Spleen (tissue), 11 donors: ENCODE results near the gene ELF4. TPM values are rescaled to one million over a fixed set of nuclear protein-coding genes. Genes with fewer than 3 reads are reported as not detected.

Source experiments
- DNase-seq: peaks from one replicate; pipeline ENCODE4 v3.0.0-alpha.2; 2020
- H3K27ac ChIP-seq, 8 donors: fragments of 200-600 bp; sonication (generic) in 7 of 8; 1 replicate in 4 of 8; 2 replicates in 4 of 8; pipeline versions ENCODE4 v1.5.0 to v1.8.0; 2016 to 2021; ENCODE audit warnings: inconsistent platforms in 4 of 8, mild to moderate bottlenecking in 4 of 8, moderate library complexity in 1 of 8
- H3K27me3 ChIP-seq, 7 donors: fragments of 200-600 bp; sonication (generic) in 6 of 7; replicated peaks in 1 of 7; 1 replicate in 4 of 7; 2 replicates in 3 of 7; pipeline versions ENCODE4 v1.5.0 to v1.8.0; 2016 to 2021; ENCODE audit warnings: inconsistent platforms in 3 of 7, mild to moderate bottlenecking in 1 of 7
- H3K36me3 ChIP-seq, 6 donors: fragments of 200-600 bp; sonication (generic) in 5 of 6; 1 replicate in 4 of 6; 2 replicates in 2 of 6; pipeline versions ENCODE4 v1.5.0 to v1.8.0; 2016 to 2021; ENCODE audit warnings: inconsistent platforms in 2 of 6
- H3K4me1 ChIP-seq, 6 donors: fragments of 200-600 bp; sonication (generic) in 5 of 6; 1 replicate in 3 of 6; 2 replicates in 3 of 6; pipeline versions ENCODE4 v1.5.0 to v1.8.0; 2016 to 2021; ENCODE audit warnings: inconsistent platforms in 3 of 6
- H3K4me3 ChIP-seq, 8 donors: fragments of 200-600 bp; sonication (generic) in 7 of 8; 1 replicate in 4 of 8; 2 replicates in 4 of 8; pipeline versions ENCODE4 v1.5.0 to v1.8.0; 2016 to 2021; ENCODE audit warnings: inconsistent platforms in 4 of 8, mild to moderate bottlenecking in 4 of 8, moderate library complexity in 2 of 8
- H3K9me3 ChIP-seq, 8 donors: fragments of 200-600 bp; sonication (generic) in 7 of 8; 1 replicate in 4 of 8; 2 replicates in 4 of 8; pipeline versions ENCODE4 v1.5.0 to v1.8.0; 2016 to 2021; ENCODE audit warnings: inconsistent platforms in 4 of 8
- CTCF ChIP-seq, 11 experiments: fragments of 200-600 bp in 7 of 11; fragments of 450-650 bp in 4 of 11; sonication (generic) in 4 of 11; IDR thresholded peaks in 8 of 11; conservative IDR thresholded peaks in 3 of 11; 1 replicate in 7 of 11; 2 replicates in 4 of 11; pipeline versions ENCODE4 v1.4.0 to v1.8.0; 2016 to 2021; ENCODE audit warnings: antibody characterized with exemption in 11 of 11, inconsistent platforms in 4 of 11, mild to moderate bottlenecking in 1 of 11
- POLR2AphosphoS5 ChIP-seq, 3 donors: sonication (generic); formaldehyde crosslinking; IDR thresholded peaks; one replicate each; pipeline ENCODE4 v1.5.1; 2017; ENCODE audit warnings: antibody characterized with exemption in 3 of 3
- WGBS, 5 donors: extraction: QIAGEN DNeasy Blood & Tissue Kit in 3 of 5; methylation state at CpG; one replicate each; pipeline versions ENCODE4 v1.1.5 to v1.1.7; 2013 to 2018; 5-methylcytosine and 5-hydroxymethylcytosine counted together
- intact Hi-C: fragments of 100-400 bp; cut with DNase I; formaldehyde crosslinking; loops from one replicate; pipeline ENCODE4 v1.15.0; 2023; ENCODE audit warnings: low total_unique reads
- polyA plus RNA-seq, 3 donors: library from polyadenylated mRNA; stranded (reverse); fragments of 200-250 nt; gene quantifications; one replicate each; pipeline ENCODE4 v1.2.1, GENCODE V29; 2013
- total RNA-seq, 7 donors: library from RNA; depleted of rRNA in 3 of 7; stranded (reverse); fragments of >200 nt in 3 of 7; fragmentation: NEBNext Ultra II Directional in 4 of 7; extraction: Animal tissue kit (Norgen Biotek cat#: 25700) in 4 of 7; gene quantifications; one replicate each; pipeline versions ENCODE4 v1.1.0 to v1.2.1, GENCODE V29; 2016 to 2021
- donor health status: healthy with polysubstance abuse.
- donor health status: DM: no; HTN: no; CAD: no; lungs with moderate emphysema.
- donor health status: DM: no; HTN: no; CAD: no.
- donor health status: Bipolar disorder and iron deficiency.
- donor health status: healthy.
- donor health status: DM: no; HTN: no; CAD: no.
- donor health status: DM: yes; HTN: yes; CAD: no.

ELF4 gene
- total and polyA plus RNA-seq, 10 donors: 6.4 to 35.3 (median 30.4) TPM

- 89 to 100% (median 95%) methylated on average over 1 to 15 of the region's 15 CpGs for WGBS, 5 donors
- no peaks in the 10 kb centered on the region for H3K9me3 ChIP-seq
- peaks cover 0 to 69% (median 18%) of the 10 kb centered on the region in 6 donors for H3K36me3 ChIP-seq
- TF ChIP-seq POLR2AphosphoS5 (IDR thresholded peaks at IDR 0.05) (no peak), CTCF (IDR thresholded peaks at IDR 0.05 in 8 of 11, conservative IDR thresholded peaks at IDR 0.05 in 3 of 11) (no peak)
- no peak overlapping the region for H3K27ac ChIP-seq
- DNase-seq: peak; percentile 54
- intact Hi-C loops: no loop called here
- no peaks in the 10 kb centered on the region for H3K27me3 ChIP-seq
- peaks cover 0 to 10% (median 0%) of the 10 kb centered on the region in 6 donors for H3K4me1 ChIP-seq
- no peak overlapping the region for H3K4me3 ChIP-seq
Observed at GRCh38 chrX:130015181-130015580, 95.1 kb downstream of the ELF4 start.

Other genes with a start within 250 kb of the ELF4 start
- 10 to 100 TPM; 12.6 to 17.3 (median 14.6) TPM for gene UTP14A, start 204.3 kb downstream of the ELF4 start, total RNA-seq
- 10 to 100 TPM; 11.2 to 14.0 (median 12.3) TPM for gene UTP14A, start 204.3 kb downstream of the ELF4 start, polyA plus RNA-seq
- 10 to 100 TPM in 5 of 7 donors, 1 to 10 TPM in 2; 6.5 to 18.1 (median 16.6) TPM for gene BCORL1, start 127.9 kb downstream of the ELF4 start, total RNA-seq
- gene BCORL1, start 127.9 kb downstream of the ELF4 start, polyA plus RNA-seq: 1 to 10 TPM in 1 of 3 donors, under 1 TPM in 2; 0.85 to 3.5 (median 0.86) TPM
- 10 to 100 TPM; 13.4 to 27.1 (median 22.5) TPM for gene AIFM1, start 55.3 kb upstream of the ELF4 start, total RNA-seq
- gene AIFM1, start 55.3 kb upstream of the ELF4 start, polyA plus RNA-seq: 10 to 100 TPM; 20.6 to 25.4 (median 24.8) TPM
- 1 to 10 TPM; 1.7 to 4.7 (median 2.2) TPM for gene RAB33A, start 61.5 kb upstream of the ELF4 start, total RNA-seq
- 1 to 10 TPM; 4.0 to 6.7 (median 4.4) TPM for gene RAB33A, start 61.5 kb upstream of the ELF4 start, polyA plus RNA-seq
- 1 to 10 TPM; 4.3 to 6.8 (median 6.4) TPM for gene ZNF280C, start 158.4 kb upstream of the ELF4 start, total RNA-seq
- gene ZNF280C, start 158.4 kb upstream of the ELF4 start, polyA plus RNA-seq: 1 to 10 TPM; 1.3 to 1.5 (median 1.4) TPM
- gene SLC25A14, start 229.4 kb upstream of the ELF4 start, total RNA-seq: 10 to 100 TPM in 5 of 7 donors, 1 to 10 TPM in 2; 7.7 to 15.6 (median 11.5) TPM
- 10 to 100 TPM; 10.8 to 19.7 (median 14.2) TPM for gene SLC25A14, start 229.4 kb upstream of the ELF4 start, polyA plus RNA-seq